Uterus (tissue), 4 donors: ENCODE data around the gene ABCF2. TPM values are rescaled to one million over a fixed set of nuclear protein-coding genes. Genes with fewer than 3 reads are reported as not detected.

Experiments
- DNase-seq, 2 donors: peaks; one replicate each; pipeline ENCODE4 v3.0.0-alpha.2; 2019 to 2020
- H3K27ac ChIP-seq, 2 donors: fragments of 200-600 bp; sonication (generic); 1 replicate in 1 of 2; 2 replicates in 1 of 2; pipeline ENCODE4 v1.5.1; 2016 to 2018
- H3K27me3 ChIP-seq, 2 donors: fragments of 200-600 bp; sonication (generic); one replicate each; pipeline ENCODE4 v1.5.1; 2018 to 2019; ENCODE audit warnings: control low read depth in 1 of 2
- H3K36me3 ChIP-seq, 2 donors: fragments of 200-600 bp; sonication (generic); one replicate each; pipeline ENCODE4 v1.5.1; 2019; ENCODE audit warnings: control low read depth in 1 of 2
- H3K4me1 ChIP-seq, 2 donors: fragments of 200-600 bp; sonication (generic); one replicate each; pipeline ENCODE4 v1.5.1; 2018 to 2019; ENCODE audit warnings: control low read depth in 1 of 2
- H3K4me3 ChIP-seq, 2 donors: fragments of 200-600 bp; sonication (generic); 1 replicate in 1 of 2; 2 replicates in 1 of 2; pipeline ENCODE4 v1.5.1; 2018 to 2019; ENCODE audit warnings: mild to moderate bottlenecking in 1 of 2
- H3K9me3 ChIP-seq, 2 donors: fragments of 200-600 bp; sonication (generic); one replicate each; pipeline ENCODE4 v1.5.1; 2019; ENCODE audit warnings: control low read depth in 1 of 2
- POLR2A ChIP-seq, 2 donors: fragments of 450-650 bp; IDR thresholded peaks; one replicate each; pipeline ENCODE4 v1.6.1; 2016; ENCODE audit warnings: antibody characterized with exemption in 2 of 2, mild to moderate bottlenecking in 1 of 2, moderate library complexity in 1 of 2
- intact Hi-C: fragments of 100-400 bp; cut with DNase I; formaldehyde crosslinking; loops from one replicate; pipeline ENCODE4 v1.15.1; 2023; ENCODE audit warnings: low total_unique reads
- total RNA-seq, 4 donors: library from RNA; depleted of rRNA in 3 of 4; stranded (reverse); fragments of >200 nt in 3 of 4; gene quantifications; one replicate each; pipeline versions ENCODE4 v1.1.0 to v1.2.4, GENCODE V29; 2014 to 2023
- TF ChIP-seq, protein P1 (sequence below), 4 experiments: fragments of 200-600 bp in 2 of 4; fragments of 450-650 bp in 2 of 4; sonication (generic) in 2 of 4; IDR thresholded peaks; one replicate each; pipeline ENCODE4 v1.5.1; 2016 to 2019; ENCODE audit warnings: antibody characterized with exemption in 4 of 4, mild to moderate bottlenecking in 2 of 4, moderate library complexity in 1 of 4
- donor health status: DM: yes; HTN: yes; CAD: no.

Gene ABCF2
- total RNA-seq, 4 donors from 2014 or later = 6.8 to 39.2 (median 37.7) TPM

DNA sequence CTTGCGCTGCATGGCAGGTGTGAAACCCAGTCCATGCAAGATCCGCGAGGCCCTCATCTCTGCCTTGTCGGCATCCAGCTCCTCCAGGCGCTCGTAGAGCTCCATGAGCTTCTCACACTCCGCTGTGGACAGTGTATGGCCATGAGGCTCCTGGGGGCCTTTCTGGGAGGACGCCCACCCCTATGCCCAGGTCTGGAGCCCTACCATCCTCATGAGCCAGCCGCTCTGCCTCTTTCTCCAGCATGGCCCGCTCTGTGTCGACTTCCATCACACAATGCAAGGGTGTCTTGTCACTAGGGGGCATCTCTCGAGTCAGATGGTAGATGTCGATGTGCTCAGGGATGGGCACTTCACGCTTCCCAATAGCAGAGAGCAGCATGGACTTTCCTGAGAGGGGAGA, 3.3 kb downstream of the ABCF2 start:
- no peak for DNase-seq
- intact Hi-C loops = loop anchor here (10.0 kb wide), 1 partner anchor 1349 kb away; the partner anchor contains the start of gene ATP6V0E2
- TF ChIP-seq, protein P1, sequence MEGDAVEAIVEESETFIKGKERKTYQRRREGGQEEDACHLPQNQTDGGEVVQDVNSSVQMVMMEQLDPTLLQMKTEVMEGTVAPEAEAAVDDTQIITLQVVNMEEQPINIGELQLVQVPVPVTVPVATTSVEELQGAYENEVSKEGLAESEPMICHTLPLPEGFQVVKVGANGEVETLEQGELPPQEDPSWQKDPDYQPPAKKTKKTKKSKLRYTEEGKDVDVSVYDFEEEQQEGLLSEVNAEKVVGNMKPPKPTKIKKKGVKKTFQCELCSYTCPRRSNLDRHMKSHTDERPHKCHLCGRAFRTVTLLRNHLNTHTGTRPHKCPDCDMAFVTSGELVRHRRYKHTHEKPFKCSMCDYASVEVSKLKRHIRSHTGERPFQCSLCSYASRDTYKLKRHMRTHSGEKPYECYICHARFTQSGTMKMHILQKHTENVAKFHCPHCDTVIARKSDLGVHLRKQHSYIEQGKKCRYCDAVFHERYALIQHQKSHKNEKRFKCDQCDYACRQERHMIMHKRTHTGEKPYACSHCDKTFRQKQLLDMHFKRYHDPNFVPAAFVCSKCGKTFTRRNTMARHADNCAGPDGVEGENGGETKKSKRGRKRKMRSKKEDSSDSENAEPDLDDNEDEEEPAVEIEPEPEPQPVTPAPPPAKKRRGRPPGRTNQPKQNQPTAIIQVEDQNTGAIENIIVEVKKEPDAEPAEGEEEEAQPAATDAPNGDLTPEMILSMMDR (IDR thresholded peaks at IDR 0.05) = no peak
- Histone ChIP-seq H3K4me1 (peaks cover 12% of the 10 kb centered on the region in 2 donors), H3K36me3 (no peaks in the 10 kb centered on the region), H3K27ac (no peak overlapping the region), H3K4me3 (no peak overlapping the region), H3K9me3 (no peaks in the 10 kb centered on the region), H3K27me3 (no peaks in the 10 kb centered on the region)

DNA sequence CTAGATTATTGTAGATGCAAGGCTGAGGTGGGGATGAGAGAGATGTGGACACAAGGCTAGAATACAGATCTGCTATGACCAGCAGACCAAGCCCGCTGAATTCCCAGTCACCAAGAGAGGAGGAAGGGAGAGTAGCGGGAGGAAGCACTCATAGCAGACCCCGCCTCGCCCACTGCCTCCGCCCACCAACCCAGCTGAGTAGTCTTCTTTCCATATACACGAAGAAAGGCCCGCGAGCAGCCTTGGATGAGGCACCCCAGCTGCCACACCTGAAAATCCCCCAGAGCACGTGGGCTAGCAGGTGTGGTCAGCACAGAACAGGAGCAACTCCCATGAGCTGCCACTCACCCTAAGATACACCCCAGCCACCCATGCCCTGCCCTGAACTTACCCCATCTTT, 8.8 kb downstream of the ABCF2 start:
- no peaks in the 10 kb centered on the region for H3K27me3 ChIP-seq

GRCh38 chr7:151215396-151215795, 11.6 kb downstream of the ABCF2 start:
- no peak for DNase-seq
- H3K36me3 ChIP-seq = no peaks in the 10 kb centered on the region
- H3K27ac ChIP-seq = no peak overlapping the region
- H3K9me3 ChIP-seq = no peaks in the 10 kb centered on the region
- TF ChIP-seq POLR2A (IDR thresholded peaks at IDR 0.05) = no peak
- TF ChIP-seq, protein P1 (IDR thresholded peaks at IDR 0.05) = no peak
- H3K4me3 ChIP-seq = no peak overlapping the region
- intact Hi-C loops = no loop called here
- H3K27me3 ChIP-seq = no peaks in the 10 kb centered on the region
- no peaks in the 10 kb centered on the region for H3K4me1 ChIP-seq

More for the DNA sequence above, 8.8 kb downstream of the ABCF2 start:
- Histone ChIP-seq H3K4me3 (no peak overlapping the region), H3K9me3 (no peaks in the 10 kb centered on the region), H3K36me3 (no peaks in the 10 kb centered on the region), H3K27ac (no peak overlapping the region), H3K4me1 (no peaks in the 10 kb centered on the region)
- no peak for DNase-seq
- intact Hi-C loops = no loop called here
- TF ChIP-seq POLR2A (IDR thresholded peaks at IDR 0.05) = no peak
- TF ChIP-seq, protein P1 (IDR thresholded peaks at IDR 0.05) = no peak

GRCh38 chr7:151213826-151214225, 13.2 kb downstream of the ABCF2 start:
- no peak overlapping the region for H3K27ac ChIP-seq
- no peaks in the 10 kb centered on the region for H3K9me3 ChIP-seq
- no peak overlapping the region for H3K4me3 ChIP-seq
- no peaks in the 10 kb centered on the region for H3K4me1 ChIP-seq
- H3K27me3 ChIP-seq = no peaks in the 10 kb centered on the region
- H3K36me3 ChIP-seq = no peaks in the 10 kb centered on the region
- DNase-seq = no peak
- no peak for TF ChIP-seq POLR2A (IDR thresholded peaks at IDR 0.05)
- TF ChIP-seq, protein P1 (IDR thresholded peaks at IDR 0.05) = no peak
- intact Hi-C loops = no loop called here

DNA sequence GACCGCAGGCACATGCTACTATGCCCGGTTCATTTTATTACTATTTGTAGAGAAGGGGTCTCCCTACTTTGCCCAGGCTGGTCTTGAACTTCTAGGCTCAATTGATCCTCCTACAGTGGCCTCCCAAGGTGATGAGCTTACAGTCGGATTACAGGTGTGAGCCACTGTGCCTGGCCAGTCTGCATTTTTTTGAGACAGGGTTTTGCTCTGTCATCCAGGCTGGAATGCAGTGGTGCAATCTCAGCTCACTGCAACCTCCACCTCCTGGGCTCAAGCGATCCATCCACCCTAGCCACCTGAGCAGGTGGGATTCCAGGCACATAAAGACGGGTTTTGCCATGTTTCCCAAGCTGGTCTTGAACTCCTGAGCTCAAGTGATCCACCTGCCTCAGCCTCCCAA, 14.4 kb downstream of the ABCF2 start:
- intact Hi-C loops = no loop called here
- no peaks in the 10 kb centered on the region for H3K27me3 ChIP-seq
- H3K36me3 ChIP-seq = no peaks in the 10 kb centered on the region
- no peaks in the 10 kb centered on the region for H3K9me3 ChIP-seq
- no peaks in the 10 kb centered on the region for H3K4me1 ChIP-seq
- TF ChIP-seq POLR2A (IDR thresholded peaks at IDR 0.05) = no peak
- no peak overlapping the region for H3K27ac ChIP-seq
- no peak overlapping the region for H3K4me3 ChIP-seq
- DNase-seq = no peak

GRCh38 chr7:151211155-151211772, 15.7 kb downstream of the ABCF2 start:
- no peak for DNase-seq
- TF ChIP-seq, protein P1 (IDR thresholded peaks at IDR 0.05) = no peak
- TF ChIP-seq POLR2A (IDR thresholded peaks at IDR 0.05) = no peak
- Histone ChIP-seq H3K4me1 (no peaks in the 10 kb centered on the region), H3K27ac (no peak overlapping the region), H3K27me3 (no peaks in the 10 kb centered on the region), H3K9me3 (no peaks in the 10 kb centered on the region), H3K4me3 (no peak overlapping the region), H3K36me3 (no peaks in the 10 kb centered on the region)
- intact Hi-C loops = no loop called here
